ENCODE data around the gene LPCAT1.

DNA sequence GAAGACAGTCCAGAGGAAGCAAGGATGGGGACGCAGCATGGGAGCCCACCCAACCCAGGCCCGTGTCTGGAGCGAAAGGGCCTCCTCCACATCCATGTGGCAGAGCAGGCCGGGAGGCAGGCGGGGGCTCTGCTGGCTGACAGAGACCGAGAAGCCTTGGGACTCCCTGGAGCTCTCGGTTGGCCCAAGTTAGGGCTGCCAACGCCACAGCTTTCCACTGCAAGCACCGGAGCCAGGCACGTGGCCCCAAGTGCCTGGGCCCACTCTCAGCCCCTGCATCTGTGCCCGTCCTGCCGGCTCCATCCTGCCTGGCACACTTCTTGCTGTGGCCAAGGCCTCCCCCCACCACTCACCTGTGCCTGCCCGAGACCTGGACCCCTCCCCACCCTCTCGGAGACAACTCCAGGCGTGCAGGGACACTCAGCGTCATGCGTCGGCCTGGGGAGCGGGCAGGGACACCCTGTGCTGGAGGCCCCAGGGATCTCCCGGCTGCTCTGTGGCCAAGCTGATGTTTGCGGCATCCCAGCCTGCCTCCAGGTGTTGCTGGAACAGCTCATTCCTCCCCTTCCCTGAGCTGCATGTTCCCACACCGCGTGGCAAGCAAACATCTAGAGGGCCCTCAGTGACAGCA, 110.0 kb downstream of the LPCAT1 start:
- TF ChIP-seq, protein P1, sequence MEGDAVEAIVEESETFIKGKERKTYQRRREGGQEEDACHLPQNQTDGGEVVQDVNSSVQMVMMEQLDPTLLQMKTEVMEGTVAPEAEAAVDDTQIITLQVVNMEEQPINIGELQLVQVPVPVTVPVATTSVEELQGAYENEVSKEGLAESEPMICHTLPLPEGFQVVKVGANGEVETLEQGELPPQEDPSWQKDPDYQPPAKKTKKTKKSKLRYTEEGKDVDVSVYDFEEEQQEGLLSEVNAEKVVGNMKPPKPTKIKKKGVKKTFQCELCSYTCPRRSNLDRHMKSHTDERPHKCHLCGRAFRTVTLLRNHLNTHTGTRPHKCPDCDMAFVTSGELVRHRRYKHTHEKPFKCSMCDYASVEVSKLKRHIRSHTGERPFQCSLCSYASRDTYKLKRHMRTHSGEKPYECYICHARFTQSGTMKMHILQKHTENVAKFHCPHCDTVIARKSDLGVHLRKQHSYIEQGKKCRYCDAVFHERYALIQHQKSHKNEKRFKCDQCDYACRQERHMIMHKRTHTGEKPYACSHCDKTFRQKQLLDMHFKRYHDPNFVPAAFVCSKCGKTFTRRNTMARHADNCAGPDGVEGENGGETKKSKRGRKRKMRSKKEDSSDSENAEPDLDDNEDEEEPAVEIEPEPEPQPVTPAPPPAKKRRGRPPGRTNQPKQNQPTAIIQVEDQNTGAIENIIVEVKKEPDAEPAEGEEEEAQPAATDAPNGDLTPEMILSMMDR (IDR thresholded peaks at IDR 0.05): no peak
- no peak for TF ChIP-seq POLR2A (IDR thresholded peaks at IDR 0.05)

Measured in lower leg skin (tissue), 3 donors.